Ectodermal cell (in vitro differentiated cells): ENCODE results near the gene PSME2.
A peak's percentile ranks its signal among the peaks of the same experiment; 100 is the strongest.

Experiments
- H3K27ac ChIP-seq: 2 replicates; pipeline ENCODE4 v1.7.0; 2013; ENCODE audit warnings: mild to moderate bottlenecking, low read depth, low read length; ENCODE audit not compliant: insufficient read depth, poor library complexity, severe bottlenecking
- H3K27me3 ChIP-seq: 2 replicates; pipeline ENCODE4 v1.7.0; 2013; ENCODE audit warnings: mild to moderate bottlenecking, low read length; ENCODE audit not compliant: insufficient read depth, control insufficient read depth, poor library complexity, severe bottlenecking
- H3K36me3 ChIP-seq: one replicate; pipeline ENCODE4 v1.7.0; 2013; ENCODE audit warnings: low read length; ENCODE audit not compliant: control insufficient read depth, insufficient read depth
- H3K4me1 ChIP-seq: one replicate; pipeline ENCODE4 v1.7.0; 2013; ENCODE audit warnings: low read length; ENCODE audit not compliant: control insufficient read depth, insufficient read depth
- H3K4me3 ChIP-seq: 2 replicates; pipeline ENCODE4 v1.7.0; 2013; ENCODE audit warnings: low read depth, low read length, control low read depth; ENCODE audit not compliant: insufficient read depth
- H3K9me3 ChIP-seq: 2 replicates; pipeline ENCODE4 v1.7.0; 2013; ENCODE audit warnings: mild to moderate bottlenecking, low read length, moderate library complexity; ENCODE audit not compliant: control insufficient read depth
- WGBS, 2 experiments: methylation state at CpG; one replicate each; pipeline ENCODE4 v1.1.7; 2013; ENCODE audit warnings: missing lambda C conversion rate in 2 of 2; 5-methylcytosine and 5-hydroxymethylcytosine counted together

The PSME2 gene

DNA sequence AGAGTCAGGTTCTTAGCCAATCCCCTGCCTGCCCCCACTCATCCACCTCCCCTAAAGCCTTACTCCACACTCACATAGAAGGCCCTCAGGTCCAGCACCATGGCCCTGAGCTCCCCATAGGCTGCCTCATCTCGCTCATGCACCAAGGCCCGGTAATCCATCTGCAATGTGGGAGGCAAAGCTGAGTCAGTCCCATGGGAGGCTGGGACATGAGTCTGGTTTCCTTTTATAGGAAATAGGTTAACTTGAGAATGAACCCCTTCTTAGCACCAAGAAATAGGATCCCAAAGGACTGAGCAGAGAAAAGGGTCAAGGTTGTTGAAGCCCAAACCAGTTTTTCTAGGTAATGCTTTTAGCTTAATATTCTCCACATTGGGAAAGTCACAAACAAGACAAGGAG lies 2.9 kb downstream of the PSME2 start:
- H3K27ac ChIP-seq, result no peak overlapping the region

DNA sequence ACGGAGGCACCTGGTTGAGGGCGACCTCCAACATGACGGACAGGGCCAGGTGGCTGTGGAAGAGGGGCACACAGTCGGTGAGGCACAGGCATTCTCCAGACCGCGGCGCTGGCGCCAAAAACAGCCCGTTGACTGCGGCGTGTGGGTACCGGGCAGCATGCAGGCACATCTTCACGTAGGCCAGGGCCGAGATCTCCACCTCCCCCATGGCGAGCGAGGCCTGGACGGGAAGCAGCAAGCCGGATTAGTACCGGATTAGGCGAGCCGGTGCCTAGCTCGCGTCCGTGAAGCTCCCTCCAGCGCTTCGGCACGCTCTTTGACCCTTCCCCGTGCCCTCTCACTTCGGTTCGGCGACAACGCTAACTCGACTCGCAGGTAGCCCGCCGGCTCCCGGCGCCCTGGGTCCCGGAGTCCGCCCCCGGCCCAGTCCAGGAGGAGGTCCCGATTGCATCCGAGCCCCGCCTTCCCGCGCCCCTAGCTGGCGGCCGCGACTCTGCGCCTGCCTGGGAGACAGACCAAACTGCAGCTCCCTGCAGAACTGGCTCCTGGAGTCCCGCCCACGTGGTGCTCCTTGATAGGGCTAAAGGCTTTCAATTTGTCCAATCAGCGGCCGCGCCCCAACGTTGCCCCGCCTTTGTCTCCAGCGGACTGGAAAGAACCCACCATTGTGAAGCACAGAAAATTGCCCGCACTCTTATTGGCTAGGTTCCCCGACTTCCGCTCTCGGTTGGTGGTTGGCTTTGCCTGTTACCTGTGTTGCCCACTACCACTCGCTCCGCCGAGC lies 5.1 kb downstream of the PSME2 start, which contains the start of gene EMC9:
TSS of gene EMC9 (minus strand) at position 495 of the 784 bp plus-strand sequence. CDS start at position 208, 287 bp downstream.
- peak within 1 kb of the TSS; percentile 73 for H3K4me3 ChIP-seq
- H3K27ac ChIP-seq, result peak within 1 kb of the TSS; percentile 88
- WGBS, 2 experiments, result 0% methylated on average over 65 of the region's 65 CpGs
- peaks cover 2% of the 10 kb centered on the region for H3K4me1 ChIP-seq
- peaks cover 20% of the 10 kb centered on the region for H3K36me3 ChIP-seq
- no peaks in the 10 kb centered on the region for H3K9me3 ChIP-seq
- H3K27me3 ChIP-seq, result no peaks in the 10 kb centered on the region

More for the DNA sequence above, 2.9 kb downstream of the PSME2 start:
- no peaks in the 10 kb centered on the region for H3K27me3 ChIP-seq
- no peak overlapping the region for H3K4me3 ChIP-seq
- WGBS, 2 experiments, result 84 to 97% methylated on average over 2 of the region's 2 CpGs
- peaks cover 6% of the 10 kb centered on the region for H3K4me1 ChIP-seq
- peaks cover 15% of the 10 kb centered on the region for H3K36me3 ChIP-seq
- H3K9me3 ChIP-seq, result no peaks in the 10 kb centered on the region

GRCh38 chr14:24139272-24139934 lies 7.0 kb downstream of the PSME2 start:
- H3K9me3 ChIP-seq, result no peaks in the 10 kb centered on the region
- peaks cover 2% of the 10 kb centered on the region for H3K4me1 ChIP-seq
- 92 to 94% methylated on average over 9 of the region's 9 CpGs for WGBS, 2 experiments
- no peak overlapping the region for H3K27ac ChIP-seq
- H3K27me3 ChIP-seq, result peaks cover 5% of the 10 kb centered on the region
- H3K4me3 ChIP-seq, result no peak overlapping the region
- peaks cover 20% of the 10 kb centered on the region for H3K36me3 ChIP-seq

GRCh38 chr14:24138396-24139271 lies 7.8 kb downstream of the PSME2 start:
- 93 to 94% methylated on average over 13 of the region's 13 CpGs for WGBS, 2 experiments
- H3K36me3 ChIP-seq, result peaks cover 15% of the 10 kb centered on the region
- no peak overlapping the region for H3K4me3 ChIP-seq
- H3K9me3 ChIP-seq, result no peaks in the 10 kb centered on the region
- peaks cover 5% of the 10 kb centered on the region for H3K27me3 ChIP-seq
- H3K27ac ChIP-seq, result no peak overlapping the region
- H3K4me1 ChIP-seq, result peaks cover 2% of the 10 kb centered on the region

GRCh38 chr14:24137529-24138395 lies 8.6 kb downstream of the PSME2 start:
- Histone ChIP-seq H3K4me1 (peaks cover 2% of the 10 kb centered on the region), H3K4me3 (no peak overlapping the region), H3K27me3 (peaks cover 5% of the 10 kb centered on the region), H3K27ac (no peak overlapping the region), H3K36me3 (peaks cover 14% of the 10 kb centered on the region), H3K9me3 (no peaks in the 10 kb centered on the region)
- 94 to 95% methylated on average over 8 of the region's 8 CpGs for WGBS, 2 experiments

- H3K4me1 ChIP-seq, result peaks cover 2% of the 10 kb centered on the region
- WGBS, 2 experiments, result 56 to 57% methylated on average over 10 to 13 of the region's 13 CpGs
- no peak overlapping the region for H3K27ac ChIP-seq
- H3K9me3 ChIP-seq, result no peaks in the 10 kb centered on the region
- peak overlapping the region; percentile 81 for H3K4me3 ChIP-seq
- H3K27me3 ChIP-seq, result peaks cover 5% of the 10 kb centered on the region
- peaks cover 14% of the 10 kb centered on the region for H3K36me3 ChIP-seq
Observed at GRCh38 chr14:24136684-24137528, 9.5 kb downstream of the PSME2 start.

GRCh38 chr14:24135834-24136683 lies 10.4 kb downstream of the PSME2 start, which contains the start of gene PSME1:
PSME1 (plus strand) TSS chr14:24136194; CDS start chr14:24136263, 69 bp downstream.
- Histone ChIP-seq H3K9me3 (no peaks in the 10 kb centered on the region), H3K4me3 (peak within 1 kb of the TSS; percentile 81), H3K36me3 (peaks cover 14% of the 10 kb centered on the region), H3K27me3 (peaks cover 5% of the 10 kb centered on the region), H3K27ac (no peak within 1 kb of the TSS), H3K4me1 (peaks cover 2% of the 10 kb centered on the region)
- 2% methylated on average over 75 of the region's 75 CpGs for WGBS, 2 experiments

- Histone ChIP-seq H3K27ac (no peak overlapping the region), H3K9me3 (no peaks in the 10 kb centered on the region), H3K36me3 (peaks cover 14% of the 10 kb centered on the region), H3K27me3 (peaks cover 5% of the 10 kb centered on the region), H3K4me3 (peak overlapping the region; percentile 81), H3K4me1 (peaks cover 2% of the 10 kb centered on the region)
- WGBS, 2 experiments, result 16 to 17% methylated on average over 9 of the region's 9 CpGs
Observed at GRCh38 chr14:24135584-24135833, 10.9 kb downstream of the PSME2 start.
